Measurements from ENCODE around the gene TRABD2B.

DNA sequence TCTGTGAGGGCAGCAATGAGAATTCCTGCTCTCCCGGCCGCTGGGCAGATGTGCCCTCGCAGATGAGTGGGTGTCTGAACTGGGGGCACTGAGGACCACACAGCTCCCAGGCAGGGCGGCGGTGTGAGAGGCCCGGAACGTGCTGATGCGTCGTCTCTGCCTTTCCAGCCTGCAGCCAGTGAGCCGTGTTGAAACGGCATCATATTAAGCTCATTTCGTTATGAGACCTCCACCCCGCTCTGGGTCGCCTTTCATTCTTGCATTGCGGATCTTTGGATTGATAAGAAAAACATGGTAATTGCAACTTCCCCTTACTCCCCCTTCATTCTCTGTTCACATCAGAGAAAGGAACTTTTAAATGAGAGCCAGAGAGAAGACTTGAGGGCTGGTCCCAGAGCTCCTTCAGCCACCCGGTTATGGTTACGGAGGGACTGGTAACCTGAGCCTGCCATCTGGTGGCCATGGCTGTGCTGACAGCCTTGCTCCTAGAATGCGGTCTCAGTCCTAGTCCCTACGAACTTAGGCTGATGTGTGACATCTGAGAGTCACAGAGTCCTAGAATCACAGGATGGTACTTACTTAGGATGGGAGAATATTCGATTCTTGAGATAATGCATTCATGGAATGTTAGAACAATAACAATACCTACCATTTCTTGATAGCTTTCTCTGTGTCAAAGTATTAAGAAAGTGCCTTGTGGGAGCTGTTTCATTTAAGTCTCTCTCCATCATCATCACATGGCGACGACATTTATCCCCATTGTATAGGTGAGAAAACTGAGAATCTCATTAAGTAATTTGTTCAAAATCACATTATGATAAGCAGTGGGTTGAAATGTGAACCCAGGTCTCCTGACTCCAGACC is 271.0 kb downstream of the TRABD2B start:
- no peak for TF ChIP-seq POLR2AphosphoS5 (IDR thresholded peaks at IDR 0.05; ENCODE audit: insufficient read depth, low read depth, low read length)
- no peak for TF ChIP-seq EZH2 (IDR thresholded peaks at IDR 0.05; ENCODE audit: borderline replicate concordance, low read depth, low read length, severe bottlenecking)
